ENCODE data around the gene ADAM23.

Gene ADAM23

GRCh38 chr2:206665251-206665650, 221.9 kb downstream of the ADAM23 start:
- no peak for DNase-seq
